Hepatocyte (in vitro differentiated cells): Measurements from ENCODE around the gene RAB6A.
"Not testable (repeated sequence)": the region's sequence is repeated elsewhere in the genome, so short reads cannot be mapped to it uniquely, and the experiment has no call there.

Experiments used
- CTCF ChIP-seq: fragments of 200-600 bp; sonication (generic); IDR thresholded peaks from 2 replicates; pipeline ENCODE4 v1.5.1; 2016; ENCODE audit warnings: antibody characterized with exemption, mild to moderate bottlenecking; ENCODE audit not compliant: poor library complexity
- EZH2 ChIP-seq: fragments of 200-600 bp; sonication (generic); IDR thresholded peaks from 2 replicates; pipeline ENCODE4 v1.6.1; 2016; ENCODE audit warnings: antibody characterized with exemption, mild to moderate bottlenecking, borderline replicate concordance

GRCh38 chr11:73676552-73676951 is 84.3 kb downstream of the RAB6A start:
- TF ChIP-seq CTCF, EZH2: not testable (repeated sequence)
